GM12864 (cell line): ENCODE data around the gene RBM38.

Source experiments
- DNase-seq: peaks from one replicate; pipeline ENCODE4 v3.0.0-alpha.2; 2011; ENCODE audit warnings: low read depth
- H3K4me3 ChIP-seq: 2 replicates; pipeline ENCODE4 v1.5.1; 2011; ENCODE audit warnings: mild to moderate bottlenecking, low read depth, low read length, control low read depth
- CTCF ChIP-seq: IDR thresholded peaks from 2 replicates; pipeline ENCODE4 v1.5.1; 2011; ENCODE audit warnings: low read depth, mild to moderate bottlenecking, moderate library complexity, low read length, control low read depth, inconsistent platforms; ENCODE audit errors: missing control alignments

The RBM38 gene

DNA sequence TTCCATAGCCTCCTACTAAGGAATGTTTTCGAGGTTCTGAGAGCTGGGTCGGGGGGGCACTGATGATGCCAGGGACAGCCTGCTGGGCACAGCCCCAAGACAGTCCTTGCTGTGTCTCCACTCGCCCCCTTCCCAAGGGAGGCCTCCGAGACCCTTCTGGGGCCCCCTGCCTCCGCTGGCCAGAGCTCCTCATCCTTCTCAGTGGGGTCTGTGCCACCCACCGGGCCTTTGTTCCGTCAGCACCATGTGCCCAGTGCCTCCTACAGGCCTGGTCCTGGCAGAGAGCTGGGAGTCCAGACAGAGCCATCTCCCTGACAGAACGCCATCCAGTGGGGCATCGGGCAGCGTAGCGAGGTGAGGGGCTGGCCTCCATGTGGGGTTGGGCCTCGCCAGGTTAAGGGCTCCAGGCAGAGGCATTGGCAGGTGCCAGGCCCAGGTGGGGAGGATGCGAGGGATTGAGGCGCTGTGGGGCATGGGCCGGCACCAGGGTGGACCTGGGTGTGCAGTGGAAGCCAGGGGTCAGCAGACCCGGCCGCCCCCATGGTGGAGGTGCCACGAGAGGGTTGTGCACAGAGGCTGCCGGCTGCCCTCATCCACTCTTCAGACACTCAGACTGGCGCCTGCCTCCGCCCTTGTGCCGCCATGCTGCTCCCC is 13.3 kb downstream of the RBM38 start:
- H3K4me3 ChIP-seq = no peak overlapping the region
- no peak for DNase-seq
- TF ChIP-seq CTCF = no peak

DNA sequence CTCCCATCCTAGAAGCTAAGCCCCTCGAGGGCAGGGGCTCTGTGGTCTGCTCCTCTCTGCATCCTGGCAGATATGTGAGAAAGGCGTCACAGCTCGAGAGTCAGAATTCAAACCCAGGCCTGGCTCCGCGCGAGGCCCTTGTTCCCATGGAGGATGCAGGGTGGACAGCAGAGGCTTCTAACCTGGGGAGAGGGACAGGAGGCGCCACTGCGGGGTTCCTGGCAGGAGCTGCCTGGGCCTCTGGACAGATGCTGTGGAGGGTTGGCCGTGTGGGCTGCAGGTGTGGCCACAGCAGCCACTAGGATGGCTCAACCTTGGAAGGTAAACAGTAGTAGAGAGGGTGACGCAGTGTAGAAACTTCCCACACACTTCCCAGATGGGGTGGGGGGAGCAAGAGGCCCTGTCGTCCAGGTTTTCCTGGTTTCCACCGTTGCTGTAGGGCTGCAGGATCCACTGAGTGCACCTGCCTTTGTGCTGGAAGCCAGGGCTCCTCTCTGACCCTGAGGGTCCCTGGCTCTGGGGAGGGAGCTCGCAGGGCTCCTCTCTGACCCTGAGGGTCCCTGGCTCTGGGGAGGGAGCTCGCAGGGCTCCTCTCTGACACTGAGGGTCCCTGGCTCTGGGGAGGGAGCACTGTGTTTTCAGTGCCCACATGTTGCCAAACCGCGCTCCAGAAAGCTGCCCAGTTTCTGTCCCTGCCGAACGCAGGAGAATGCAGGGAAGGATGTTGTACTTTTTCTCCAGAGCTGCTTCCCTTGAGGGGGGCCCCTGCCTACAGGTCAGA is 14.2 kb downstream of the RBM38 start:
- DNase-seq = no peak
- TF ChIP-seq CTCF = no peak
- H3K4me3 ChIP-seq = no peak overlapping the region

DNA sequence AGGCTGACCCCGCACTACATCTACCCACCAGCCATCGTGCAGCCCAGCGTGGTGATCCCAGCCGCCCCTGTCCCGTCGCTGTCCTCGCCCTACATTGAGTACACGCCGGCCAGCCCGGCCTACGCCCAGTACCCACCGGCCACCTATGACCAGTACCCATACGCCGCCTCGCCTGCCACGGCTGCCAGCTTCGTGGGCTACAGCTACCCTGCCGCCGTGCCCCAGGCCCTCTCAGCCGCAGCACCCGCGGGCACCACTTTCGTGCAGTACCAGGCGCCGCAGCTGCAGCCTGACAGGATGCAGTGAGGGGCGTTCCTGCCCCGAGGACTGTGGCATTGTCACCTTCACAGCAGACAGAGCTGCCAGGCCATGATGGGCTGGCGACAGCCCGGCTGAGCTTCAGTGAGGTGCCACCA is 16.4 kb downstream of the RBM38 start:
- H3K4me3 ChIP-seq = no peak overlapping the region
- TF ChIP-seq CTCF = no peak
- DNase-seq = no peak

GRCh38 chr20:57408131-57408530 is 16.9 kb downstream of the RBM38 start:
- no peak for DNase-seq
- H3K4me3 ChIP-seq = no peak overlapping the region
- no peak for TF ChIP-seq CTCF

DNA sequence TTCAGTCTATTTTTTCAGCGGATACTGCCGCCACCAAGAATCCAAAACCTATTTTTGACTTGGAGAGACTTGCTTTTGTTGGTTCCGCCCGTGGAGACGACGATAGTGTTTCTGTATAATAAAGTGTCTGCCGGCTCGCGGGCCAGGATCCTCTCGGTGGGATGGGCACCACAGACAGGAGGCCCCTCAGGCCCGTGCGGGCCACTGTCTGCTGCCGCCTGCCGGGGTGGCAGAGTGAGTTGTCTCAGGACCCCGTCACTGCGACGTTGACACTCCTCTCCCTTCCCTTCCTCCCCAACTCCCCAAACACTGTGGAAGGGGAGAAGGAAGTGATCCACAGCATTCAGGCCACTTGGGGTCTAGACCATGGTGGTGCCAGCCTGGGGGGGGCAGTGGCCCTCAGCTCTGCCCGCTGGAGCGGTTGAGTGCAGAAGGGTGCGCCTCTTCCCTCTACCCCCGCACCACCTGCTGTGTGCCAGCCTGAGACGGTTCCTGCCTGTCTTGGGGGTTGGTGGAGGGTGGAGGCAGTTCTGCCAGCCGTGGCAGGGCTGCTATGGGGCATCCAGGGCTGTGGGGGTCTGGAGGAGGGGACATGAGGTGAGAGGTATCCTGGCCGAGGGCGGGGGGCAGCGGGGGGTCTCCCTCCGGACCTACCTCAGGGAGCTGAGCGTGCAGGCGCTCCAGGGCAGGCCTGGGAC is 17.5 kb downstream of the RBM38 start:
- H3K4me3 ChIP-seq = no peak overlapping the region

DNA sequence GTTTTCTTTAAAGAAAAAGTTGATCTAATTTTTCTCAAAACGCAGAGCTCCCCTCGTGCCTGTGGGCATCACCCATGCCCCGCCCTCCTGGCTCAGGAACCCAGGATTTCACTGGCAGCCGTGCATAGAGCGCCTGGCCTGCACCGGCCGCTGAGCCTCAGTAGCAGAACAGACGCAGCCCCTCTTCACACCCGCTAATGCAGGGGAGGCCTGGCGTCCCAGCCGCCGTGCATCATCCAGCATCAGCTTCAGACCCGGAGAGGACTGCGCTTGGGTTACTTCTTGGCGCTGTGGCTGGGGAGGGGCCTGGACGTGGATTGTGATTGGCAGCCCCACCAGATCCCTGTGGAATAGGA is 18.1 kb downstream of the RBM38 start:
- no peak overlapping the region for H3K4me3 ChIP-seq
- no peak for TF ChIP-seq CTCF
- no peak for DNase-seq

More for the DNA sequence above, 17.5 kb downstream of the RBM38 start:
- no peak for TF ChIP-seq CTCF
- no peak for DNase-seq
